Breast epithelium (tissue), 4 donors: ENCODE results near the gene SCTR. TPM values are rescaled to one million over a fixed set of nuclear protein-coding genes. Genes with fewer than 3 reads are reported as not detected.

Source experiments
- DNase-seq, 2 donors: peaks; one replicate each; pipeline ENCODE4 v3.0.0-alpha.2; 2019; ENCODE audit warnings: low spot score in 2 of 2
- H3K27ac ChIP-seq, 2 donors: fragments of 200-600 bp; sonication (generic) in 1 of 2; one replicate each; pipeline ENCODE4 v1.5.1; 2016 to 2019; ENCODE audit warnings: mild to moderate bottlenecking in 1 of 2
- H3K27me3 ChIP-seq, 2 donors: fragments of 200-600 bp; sonication (generic) in 1 of 2; one replicate each; pipeline versions ENCODE4 v1.5.1 to v1.6.0; 2017 to 2019; ENCODE audit warnings: control low read depth in 1 of 2, mild to moderate bottlenecking in 1 of 2
- H3K36me3 ChIP-seq: fragments of 200-600 bp; one replicate; pipeline ENCODE4 v1.5.1; 2019
- H3K4me1 ChIP-seq, 2 donors: fragments of 200-600 bp; sonication (generic); one replicate each; pipeline ENCODE4 v1.5.1; 2016 to 2019; ENCODE audit warnings: control low read depth in 1 of 2
- H3K4me3 ChIP-seq, 3 donors: fragments of 200-600 bp; sonication (generic); 1 replicate in 2 of 3; 2 replicates in 1 of 3; pipeline ENCODE4 v1.5.1; 2016 to 2019; ENCODE audit warnings: mild to moderate bottlenecking in 3 of 3, moderate library complexity in 2 of 3
- H3K9me3 ChIP-seq, 2 donors: fragments of 200-600 bp; sonication (generic) in 1 of 2; one replicate each; pipeline ENCODE4 v1.5.1; 2016 to 2019; ENCODE audit warnings: control low read depth in 1 of 2
- CTCF ChIP-seq, 3 donors: fragments of 450-650 bp; IDR thresholded peaks; one replicate each; pipeline ENCODE4 v1.5.1; 2016 to 2017; ENCODE audit warnings: antibody characterized with exemption in 3 of 3, mild to moderate bottlenecking in 3 of 3, moderate library complexity in 3 of 3
- POLR2A ChIP-seq: fragments of 450-650 bp; IDR thresholded peaks from one replicate; pipeline ENCODE4 v1.6.1; 2016; ENCODE audit warnings: antibody characterized with exemption, mild to moderate bottlenecking, moderate library complexity
- POLR2AphosphoS5 ChIP-seq, 3 donors: sonication (generic); formaldehyde crosslinking; IDR thresholded peaks; one replicate each; pipeline ENCODE4 v1.6.1; 2017; ENCODE audit warnings: antibody characterized with exemption in 3 of 3
- intact Hi-C: fragments of 100-400 bp; cut with DNase I; formaldehyde crosslinking; loops from one replicate; pipeline ENCODE4 v1.15.1; 2023; ENCODE audit warnings: low total_unique reads
- total RNA-seq, 3 donors: library from RNA; depleted of rRNA; stranded (reverse); fragments of >200 nt; gene quantifications; one replicate each; pipeline ENCODE4 v1.1.0, GENCODE V29; 2016

SCTR gene
- total RNA-seq, 3 donors from 2014 or later, result not detected

GRCh38 chr2:119448427-119449141 lies 75.7 kb downstream of the SCTR start:
- no peaks in the 10 kb centered on the region for H3K4me1 ChIP-seq
- DNase-seq, result no peak
- intact Hi-C loops, result no loop called here
- no peaks in the 10 kb centered on the region for H3K27me3 ChIP-seq
- no peak overlapping the region for H3K27ac ChIP-seq
- TF ChIP-seq POLR2A (no peak), POLR2AphosphoS5 (IDR thresholded peaks at IDR 0.05) (no peak), CTCF (IDR thresholded peaks at IDR 0.05) (no peak)
- no peak overlapping the region for H3K4me3 ChIP-seq
- H3K36me3 ChIP-seq, result no peaks in the 10 kb centered on the region
- H3K9me3 ChIP-seq, result no peaks in the 10 kb centered on the region

- Histone ChIP-seq H3K27me3 (no peaks in the 10 kb centered on the region), H3K4me3 (no peak overlapping the region), H3K36me3 (no peaks in the 10 kb centered on the region), H3K9me3 (no peaks in the 10 kb centered on the region), H3K4me1 (no peaks in the 10 kb centered on the region), H3K27ac (no peak overlapping the region)
- intact Hi-C loops, result no loop called here
- DNase-seq, result no peak
- TF ChIP-seq POLR2AphosphoS5 (IDR thresholded peaks at IDR 0.05) (no peak), POLR2A (no peak), CTCF (IDR thresholded peaks at IDR 0.05) (no peak)
Observed at GRCh38 chr2:119446037-119446436, 78.2 kb downstream of the SCTR start.

GRCh38 chr2:119442850-119443249 lies 81.4 kb downstream of the SCTR start:
- Histone ChIP-seq H3K27ac (no peak overlapping the region), H3K36me3 (no peaks in the 10 kb centered on the region), H3K4me3 (no peak overlapping the region), H3K4me1 (no peaks in the 10 kb centered on the region), H3K27me3 (no peaks in the 10 kb centered on the region), H3K9me3 (no peaks in the 10 kb centered on the region)
- intact Hi-C loops, result no loop called here
- TF ChIP-seq POLR2A, result no peak
- no peak for TF ChIP-seq POLR2AphosphoS5 (IDR thresholded peaks at IDR 0.05)
- no peak for TF ChIP-seq CTCF (IDR thresholded peaks at IDR 0.05)
- DNase-seq, result no peak

- no peaks in the 10 kb centered on the region for H3K9me3 ChIP-seq
- H3K4me3 ChIP-seq, result no peak overlapping the region
- H3K4me1 ChIP-seq, result no peaks in the 10 kb centered on the region
- no peak overlapping the region for H3K27ac ChIP-seq
- intact Hi-C loops, result no loop called here
- no peak for TF ChIP-seq POLR2A
- TF ChIP-seq CTCF (IDR thresholded peaks at IDR 0.05), result no peak
- TF ChIP-seq POLR2AphosphoS5 (IDR thresholded peaks at IDR 0.05), result no peak
- no peak for DNase-seq
- H3K27me3 ChIP-seq, result no peaks in the 10 kb centered on the region
- H3K36me3 ChIP-seq, result no peaks in the 10 kb centered on the region
Observed at GRCh38 chr2:119442226-119442619, 82.1 kb downstream of the SCTR start.

GRCh38 chr2:119441376-119442225 lies 82.7 kb downstream of the SCTR start:
- Histone ChIP-seq H3K9me3 (no peaks in the 10 kb centered on the region), H3K27ac (no peak overlapping the region), H3K36me3 (no peaks in the 10 kb centered on the region), H3K4me1 (no peaks in the 10 kb centered on the region), H3K27me3 (no peaks in the 10 kb centered on the region), H3K4me3 (no peak overlapping the region)
- intact Hi-C loops, result no loop called here
- TF ChIP-seq POLR2AphosphoS5 (IDR thresholded peaks at IDR 0.05) (no peak), POLR2A (no peak), CTCF (IDR thresholded peaks at IDR 0.05) (no peak)
- DNase-seq, result no peak
